ENCODE results near the gene B3GNT3.

Gene B3GNT3, protein sequence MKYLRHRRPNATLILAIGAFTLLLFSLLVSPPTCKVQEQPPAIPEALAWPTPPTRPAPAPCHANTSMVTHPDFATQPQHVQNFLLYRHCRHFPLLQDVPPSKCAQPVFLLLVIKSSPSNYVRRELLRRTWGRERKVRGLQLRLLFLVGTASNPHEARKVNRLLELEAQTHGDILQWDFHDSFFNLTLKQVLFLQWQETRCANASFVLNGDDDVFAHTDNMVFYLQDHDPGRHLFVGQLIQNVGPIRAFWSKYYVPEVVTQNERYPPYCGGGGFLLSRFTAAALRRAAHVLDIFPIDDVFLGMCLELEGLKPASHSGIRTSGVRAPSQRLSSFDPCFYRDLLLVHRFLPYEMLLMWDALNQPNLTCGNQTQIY

DNA sequence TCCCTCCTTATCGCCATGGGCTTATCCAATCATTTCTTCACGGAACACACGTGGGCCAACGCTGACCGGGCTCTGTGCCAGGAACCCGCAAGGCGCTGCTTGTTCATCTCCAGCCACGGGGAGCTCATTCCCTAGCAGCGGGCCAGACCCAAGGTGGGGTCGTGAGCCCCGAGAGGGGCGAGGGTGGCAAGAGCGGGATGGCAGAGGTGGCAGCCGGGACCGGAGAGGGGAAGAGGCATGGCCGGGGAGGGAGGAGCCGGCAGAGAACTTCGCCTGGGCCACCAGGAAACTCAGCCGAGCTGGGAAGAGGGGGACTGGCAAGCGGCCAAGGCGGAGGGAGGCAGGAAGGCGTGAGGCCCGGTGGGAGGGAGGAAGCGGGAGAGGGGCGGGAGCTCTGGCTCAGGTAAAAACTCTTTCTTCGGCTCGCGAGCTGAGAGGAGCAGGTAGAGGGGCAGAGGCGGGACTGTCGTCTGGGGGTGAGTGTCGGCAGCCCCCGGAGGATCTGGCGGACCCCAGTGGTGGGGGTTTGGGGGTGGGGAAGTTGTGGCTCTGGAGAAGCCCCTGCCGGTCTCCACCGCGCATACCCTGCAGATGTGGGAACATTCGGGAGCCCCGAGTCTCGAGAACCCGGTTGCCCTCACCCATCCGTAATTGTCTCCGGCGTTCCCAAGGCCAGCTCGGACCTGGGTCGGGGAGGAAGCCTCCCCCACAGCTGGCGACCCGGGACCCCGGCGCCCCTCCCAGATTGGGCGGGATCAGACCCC, at the start of gene B3GNT3:
B3GNT3 (plus strand) TSS at position 408 of the 764 bp plus-strand sequence. CDS start 12,670 bp downstream, outside the sequence.
- peak; percentile 26 for DNase-seq

DNA sequence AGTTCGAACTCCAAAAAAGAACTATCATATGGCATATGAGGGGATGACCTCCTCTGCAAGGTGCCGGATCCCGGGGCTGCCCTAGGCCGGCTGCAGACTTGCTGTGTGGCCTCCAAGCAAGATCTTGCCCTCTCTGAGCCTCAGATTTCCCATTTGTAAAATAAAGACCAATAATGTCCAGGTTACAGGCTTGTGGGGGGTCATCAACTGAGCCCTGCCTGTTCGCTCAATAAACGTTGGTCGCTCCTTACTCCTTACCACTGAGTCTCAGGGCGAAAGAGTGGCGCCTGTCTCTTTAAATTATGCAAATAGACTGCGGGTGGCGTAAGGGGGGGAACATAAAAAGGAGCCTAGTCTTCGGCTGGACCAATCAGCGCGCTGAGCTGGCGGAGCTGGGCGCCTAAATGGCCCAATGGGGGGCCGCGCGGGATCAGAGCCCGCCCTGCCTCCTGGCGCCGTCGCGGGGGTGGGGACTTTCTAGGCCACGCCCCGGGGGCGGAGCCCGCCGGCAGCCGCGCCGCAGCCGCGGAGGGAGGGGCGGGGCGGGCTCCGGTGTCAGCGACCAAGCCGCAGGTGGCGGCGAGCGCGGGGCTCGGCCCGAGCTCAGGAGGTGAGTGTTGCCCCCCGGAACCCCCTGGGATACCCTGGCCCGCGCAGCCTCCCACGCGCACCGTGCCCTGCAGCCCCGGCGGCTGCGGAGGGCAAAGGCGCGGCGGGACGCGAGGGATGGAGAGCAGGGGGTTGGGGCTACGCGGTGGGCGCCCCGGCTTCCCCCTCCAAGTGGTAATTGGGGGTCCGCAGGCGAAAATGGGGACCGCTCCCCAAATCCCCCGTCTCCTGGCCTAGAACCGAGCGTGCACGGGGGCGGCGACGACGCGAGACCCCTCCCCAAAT, 47.5 kb upstream of the B3GNT3 start:
- peak; percentile 98 for DNase-seq

DNA sequence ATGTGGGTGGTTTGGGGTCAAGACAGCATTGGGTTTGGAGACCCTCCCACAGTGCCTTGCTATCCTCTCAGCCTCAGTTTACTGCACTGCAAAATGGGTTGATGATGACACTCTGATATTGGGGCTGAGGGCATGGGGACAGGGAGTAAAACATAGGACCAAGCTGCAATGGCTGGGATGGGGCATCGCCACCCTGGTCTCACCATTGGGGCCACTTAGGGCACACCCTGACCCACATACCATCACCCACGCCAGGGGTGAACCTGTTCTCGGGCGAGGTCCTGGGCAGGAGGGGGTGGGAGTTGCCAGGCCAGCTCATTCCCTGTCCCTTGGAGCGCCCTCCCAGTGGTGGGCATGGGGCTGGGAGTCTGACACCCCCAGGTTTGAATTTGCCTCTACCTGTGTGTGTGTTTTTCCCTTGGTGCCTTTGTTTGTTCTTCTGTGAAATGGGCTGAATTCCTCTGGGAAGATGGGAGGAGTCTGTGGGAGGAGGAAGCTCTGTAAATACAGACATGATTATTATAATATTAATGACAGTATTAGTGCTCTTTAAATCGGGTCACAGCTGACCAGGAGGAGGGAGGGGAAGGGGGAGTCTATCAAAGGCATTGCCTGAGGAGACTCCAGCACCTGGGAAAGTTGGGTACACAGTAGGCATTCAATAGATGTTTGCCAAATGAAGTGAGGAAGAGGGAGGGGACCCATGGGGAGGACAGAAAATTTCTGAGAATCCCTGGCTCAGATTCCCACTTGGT, 45.9 kb upstream of the B3GNT3 start:
- no peak for DNase-seq

DNA sequence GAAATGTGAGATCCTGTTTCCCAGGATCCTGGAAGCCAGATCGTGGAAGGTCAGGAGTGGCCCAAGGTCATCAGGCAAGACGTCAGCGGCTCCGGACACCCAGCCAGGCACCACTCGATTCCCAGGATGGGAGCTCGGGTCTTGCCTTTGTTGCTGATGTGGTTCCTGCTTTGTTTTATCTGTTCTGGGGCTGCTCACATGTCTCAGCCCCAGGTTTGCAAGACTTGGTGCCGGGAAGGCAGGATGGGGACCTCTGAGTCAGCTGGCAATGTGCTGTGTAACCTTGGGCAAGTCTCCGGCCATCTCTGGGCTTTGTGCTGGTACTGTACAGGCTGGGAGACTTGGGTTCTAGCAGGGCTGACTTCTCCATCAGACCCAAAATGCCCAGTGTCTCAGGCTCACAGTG, 45.0 kb upstream of the B3GNT3 start:
- peak; percentile 30 for DNase-seq

DNA sequence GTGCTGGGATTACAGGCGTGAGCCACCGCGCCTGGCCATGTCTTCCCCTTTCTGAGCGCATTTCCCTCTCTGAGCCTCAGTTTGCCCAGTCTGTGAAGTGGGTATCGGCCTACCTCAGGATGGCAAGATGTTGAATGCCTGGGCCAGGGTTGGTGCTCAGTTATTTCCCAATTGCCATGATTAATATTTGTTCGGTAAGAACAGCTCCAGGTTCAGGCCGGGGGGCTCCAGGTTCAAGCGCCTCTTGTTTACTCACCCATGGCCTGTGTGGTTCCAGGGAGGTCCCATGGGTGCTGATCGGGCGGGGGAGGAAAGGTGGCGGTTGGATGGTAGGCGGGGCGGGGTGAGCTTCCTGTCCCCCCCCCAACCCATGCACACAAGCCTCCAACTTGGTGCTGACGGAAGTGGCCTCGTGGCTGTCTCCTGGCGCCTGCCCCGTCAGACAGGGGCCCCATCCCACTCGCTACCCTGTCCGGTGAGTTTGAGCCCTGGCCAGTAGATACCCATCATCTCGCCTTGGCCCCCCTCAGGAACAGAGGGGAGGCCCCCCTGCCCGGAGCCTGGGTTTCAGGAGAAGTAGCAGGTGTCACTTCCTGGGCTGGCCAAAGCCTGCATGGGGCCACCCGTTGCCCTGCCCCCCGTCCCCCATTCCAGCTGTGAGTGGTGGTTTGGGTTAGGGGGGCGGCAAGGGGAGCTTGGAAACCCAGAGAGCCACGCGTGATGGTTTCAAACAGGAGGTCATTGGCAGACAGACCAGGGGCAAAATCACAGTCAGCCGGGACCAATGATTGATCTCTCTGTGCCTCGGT, 43.6 kb upstream of the B3GNT3 start, which contains the start of gene FCHO1:
FCHO1 (plus strand) TSS at position 375 of the 809 bp plus-strand sequence. CDS start 3,688 bp downstream, outside the sequence.
- peak; percentile 35 for DNase-seq

DNA sequence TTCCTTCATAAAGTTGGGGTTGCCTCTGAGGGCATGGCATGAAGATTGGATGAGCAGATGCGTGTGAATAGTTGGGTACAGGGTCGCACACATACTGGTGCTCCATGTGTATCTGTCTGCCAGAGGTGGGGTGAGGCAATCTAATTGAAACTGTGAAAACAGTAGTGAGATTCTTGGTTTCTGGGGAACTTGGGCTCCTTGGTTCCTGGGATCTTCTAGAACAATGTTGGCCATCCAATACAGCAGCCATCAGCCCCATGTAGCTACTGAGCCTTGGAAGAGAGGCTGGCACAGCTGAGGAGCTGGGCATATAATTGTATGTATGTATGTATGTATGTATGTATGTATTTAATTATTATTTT, 43.0 kb upstream of the B3GNT3 start:
- DNase-seq: peak; percentile 48

DNA sequence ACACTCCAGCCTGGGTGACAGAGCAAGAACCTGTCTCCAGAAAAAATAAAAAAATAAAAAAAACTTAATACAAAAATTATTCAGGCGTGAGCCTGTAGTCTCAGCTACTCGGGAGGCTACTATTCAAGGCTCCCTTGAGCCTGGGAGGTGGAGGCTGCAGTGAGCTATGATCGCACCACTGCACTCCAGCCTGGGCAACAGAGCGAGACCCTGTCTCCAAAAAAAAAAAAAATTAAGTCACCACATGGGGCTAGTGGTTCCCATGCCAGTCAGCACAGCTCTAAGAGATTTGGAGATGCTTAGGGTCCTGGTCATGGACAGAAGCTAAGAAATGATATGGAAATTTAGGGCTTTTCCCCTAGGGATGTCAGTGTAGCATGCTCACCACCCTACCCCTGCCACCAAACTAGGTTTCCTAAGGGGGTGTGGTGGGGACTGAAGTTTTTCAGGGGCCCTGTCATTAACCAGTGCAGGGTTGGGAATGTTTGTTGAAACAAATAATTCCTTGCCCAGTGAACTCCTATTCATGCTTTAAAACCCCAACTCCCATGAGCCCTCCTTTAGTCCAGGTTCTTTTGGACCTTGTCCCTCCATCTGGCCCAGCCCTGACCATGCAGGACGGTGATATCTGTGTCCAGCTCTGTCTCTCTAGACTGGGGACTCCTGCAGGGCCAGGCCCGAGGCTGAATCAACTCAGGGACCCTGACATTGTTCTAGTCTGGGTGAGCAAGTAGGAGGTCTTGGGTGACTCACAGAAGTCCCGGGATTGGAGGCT, 41.9 kb upstream of the B3GNT3 start:
- no peak for DNase-seq

DNA sequence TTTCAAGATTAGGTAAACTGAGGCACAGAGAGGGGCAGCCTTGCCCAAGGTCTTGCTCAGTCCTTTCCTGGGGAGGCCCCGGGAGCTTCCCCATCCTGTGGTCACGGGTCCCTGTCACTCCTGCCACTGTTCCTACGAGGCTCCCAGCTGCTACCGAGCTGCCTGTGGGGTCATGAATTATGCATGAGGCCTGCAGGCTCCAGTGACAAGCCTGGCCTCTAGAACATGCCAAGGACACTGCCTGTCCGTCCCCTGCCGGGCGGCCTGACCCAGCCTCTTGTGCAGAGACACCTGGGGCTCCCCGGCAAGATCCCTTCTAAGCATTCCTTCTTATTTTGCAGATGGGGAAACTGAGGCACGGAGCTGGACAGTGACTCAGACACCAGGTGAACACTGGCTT, 41.0 kb upstream of the B3GNT3 start:
- no peak for DNase-seq

DNA sequence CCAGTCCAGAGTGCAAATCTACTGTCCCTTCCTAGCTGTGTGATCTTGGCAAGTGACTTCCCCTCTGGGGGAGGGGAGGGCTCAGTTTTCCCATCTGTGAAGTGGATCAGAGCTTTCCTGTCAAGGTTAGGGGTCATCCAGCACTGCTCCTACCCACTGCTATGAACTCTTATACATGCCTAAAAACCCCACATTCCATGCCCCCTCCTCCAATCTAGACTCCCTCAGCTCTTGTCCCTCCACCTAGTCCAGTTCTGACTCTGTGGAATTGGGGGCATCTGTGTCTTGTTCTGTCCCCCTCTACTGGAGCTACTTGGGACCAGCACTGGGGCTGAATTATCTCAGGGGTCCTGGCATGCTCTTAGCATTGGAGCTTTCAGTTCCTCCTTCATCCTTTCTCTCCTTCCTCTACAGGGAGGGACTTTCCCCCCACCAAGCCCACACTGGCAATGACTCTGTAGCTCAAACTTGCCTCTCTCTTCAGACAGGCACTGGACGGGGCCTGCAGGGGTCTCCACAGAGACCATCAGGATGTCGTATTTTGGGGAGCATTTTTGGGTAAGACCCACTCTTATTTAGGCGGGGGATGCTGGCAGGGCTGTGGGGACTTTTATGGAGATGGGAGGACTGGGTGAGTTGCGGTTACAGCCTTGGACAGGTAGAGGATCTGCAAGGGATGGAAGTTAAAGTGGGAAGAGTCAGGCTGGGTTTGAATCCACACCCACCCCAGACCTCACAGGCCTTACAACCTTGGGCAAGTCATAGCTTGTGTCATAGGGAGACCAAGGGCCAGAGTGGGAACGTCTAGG, 40.1 kb upstream of the B3GNT3 start:
- peak; percentile 77 for DNase-seq

DNA sequence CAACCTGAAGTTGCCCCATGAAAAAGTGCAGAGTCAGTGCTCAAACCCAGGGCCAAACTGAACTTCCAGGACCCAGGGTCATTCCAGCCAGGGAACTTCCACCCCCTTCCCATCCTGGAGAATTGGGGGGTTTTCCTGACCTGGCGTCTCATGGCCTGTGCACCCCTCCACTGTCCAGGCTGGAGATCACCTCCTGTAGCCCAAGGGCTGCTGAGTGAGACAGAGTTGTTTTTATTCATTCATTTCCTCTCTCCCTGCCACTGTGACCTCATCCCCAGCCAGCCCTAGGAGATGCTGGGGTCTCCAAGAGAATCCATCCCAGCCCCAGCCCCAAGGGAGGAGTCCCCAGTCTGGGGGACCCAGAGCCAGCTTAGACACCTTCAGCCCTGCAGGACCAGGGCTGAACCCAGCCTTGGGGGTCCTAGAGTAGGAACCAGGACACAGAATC, 39.5 kb upstream of the B3GNT3 start:
- DNase-seq: no peak

DNA sequence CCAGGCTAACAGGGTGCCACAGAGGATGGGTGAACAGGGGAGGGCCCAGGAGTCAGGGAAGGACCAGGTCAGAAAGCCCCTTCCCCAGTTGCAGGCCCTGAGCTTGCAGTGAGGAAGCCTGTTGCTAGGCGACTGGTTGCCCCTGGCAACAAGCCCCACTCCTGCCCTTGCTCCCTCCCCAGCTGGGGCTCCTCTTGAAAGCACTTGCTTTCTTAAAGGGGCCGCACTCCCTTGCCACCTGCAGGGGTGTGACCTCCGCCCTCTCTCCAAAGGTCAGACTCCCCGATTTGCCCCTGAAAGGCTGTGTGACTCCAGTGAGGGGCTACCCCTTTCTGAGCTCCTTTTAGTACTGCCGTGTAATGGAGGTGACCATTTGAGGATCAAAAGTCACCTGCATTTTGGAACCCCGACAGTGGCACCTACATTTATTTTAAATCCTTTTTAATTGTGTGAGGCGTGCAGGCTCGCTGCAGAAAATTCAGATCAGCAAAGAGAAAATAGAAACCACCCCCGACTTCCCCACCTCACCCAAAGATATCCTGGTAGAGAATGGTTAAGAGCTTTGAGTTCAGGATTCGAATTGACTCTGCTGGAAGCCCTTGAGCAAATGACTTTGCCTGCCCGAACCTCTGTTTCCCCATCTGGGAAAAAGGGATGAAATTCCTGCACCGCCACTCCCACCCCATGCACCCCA, 38.8 kb upstream of the B3GNT3 start:
- DNase-seq: no peak

DNA sequence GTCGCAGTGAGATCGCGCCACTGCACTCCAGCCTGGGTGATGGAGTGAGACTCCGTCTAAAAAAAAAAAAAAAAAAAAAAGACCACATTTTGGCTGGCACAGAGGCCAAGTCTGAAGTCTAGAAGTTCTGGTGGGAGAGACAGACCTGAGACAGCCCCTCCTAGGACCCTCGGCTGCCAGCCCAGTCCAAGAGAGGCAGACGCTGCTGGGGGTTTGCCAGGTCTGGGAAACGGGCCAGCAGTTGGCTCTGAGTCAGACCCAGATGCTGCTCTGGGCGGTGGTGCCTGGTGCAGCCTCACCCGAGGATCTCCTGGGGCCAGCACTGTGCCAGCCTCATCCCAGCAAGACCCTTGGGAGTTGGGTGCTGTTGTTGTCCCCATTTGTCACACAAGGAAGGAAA, 37.8 kb upstream of the B3GNT3 start:
- DNase-seq: no peak

DNA sequence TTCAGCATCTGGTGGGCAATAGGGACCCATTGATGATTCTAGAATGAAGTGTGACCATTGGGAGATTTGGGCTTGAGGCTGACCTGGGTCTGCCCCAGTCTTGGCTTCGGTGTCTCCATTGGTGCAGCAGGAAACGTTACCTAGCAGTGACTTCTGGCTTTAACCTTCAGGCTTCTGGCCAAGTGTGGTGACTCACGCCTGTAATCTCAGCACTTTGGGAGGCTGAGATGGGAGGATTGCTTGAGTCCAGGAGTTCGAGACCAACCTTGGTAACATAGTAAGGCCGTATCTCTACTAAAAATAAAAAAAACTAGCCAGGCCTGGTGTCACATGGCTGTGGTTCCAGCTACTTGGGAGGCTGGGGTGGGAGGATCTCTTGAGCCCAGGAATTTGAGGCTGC, 36.4 kb upstream of the B3GNT3 start:
- no peak for DNase-seq

DNA sequence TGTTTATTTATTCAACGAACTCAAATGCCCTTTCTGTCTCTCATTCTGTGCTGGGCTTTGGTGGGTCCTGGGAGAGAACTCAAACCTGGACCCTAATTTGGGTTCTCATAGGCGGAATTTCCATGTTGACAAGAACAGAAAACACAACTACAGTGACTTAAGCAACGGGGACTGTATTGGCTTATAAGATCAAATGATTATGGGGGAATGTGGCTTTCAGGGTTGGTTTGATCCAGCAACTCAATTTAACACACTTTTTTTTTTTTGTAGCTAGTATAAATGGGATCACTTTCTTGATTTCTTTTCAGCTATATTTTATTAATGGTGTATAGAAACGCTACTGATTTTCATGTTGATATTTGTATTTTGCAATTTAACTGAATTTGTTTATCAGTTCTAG, 33.8 kb upstream of the B3GNT3 start:
- no peak for DNase-seq

DNA sequence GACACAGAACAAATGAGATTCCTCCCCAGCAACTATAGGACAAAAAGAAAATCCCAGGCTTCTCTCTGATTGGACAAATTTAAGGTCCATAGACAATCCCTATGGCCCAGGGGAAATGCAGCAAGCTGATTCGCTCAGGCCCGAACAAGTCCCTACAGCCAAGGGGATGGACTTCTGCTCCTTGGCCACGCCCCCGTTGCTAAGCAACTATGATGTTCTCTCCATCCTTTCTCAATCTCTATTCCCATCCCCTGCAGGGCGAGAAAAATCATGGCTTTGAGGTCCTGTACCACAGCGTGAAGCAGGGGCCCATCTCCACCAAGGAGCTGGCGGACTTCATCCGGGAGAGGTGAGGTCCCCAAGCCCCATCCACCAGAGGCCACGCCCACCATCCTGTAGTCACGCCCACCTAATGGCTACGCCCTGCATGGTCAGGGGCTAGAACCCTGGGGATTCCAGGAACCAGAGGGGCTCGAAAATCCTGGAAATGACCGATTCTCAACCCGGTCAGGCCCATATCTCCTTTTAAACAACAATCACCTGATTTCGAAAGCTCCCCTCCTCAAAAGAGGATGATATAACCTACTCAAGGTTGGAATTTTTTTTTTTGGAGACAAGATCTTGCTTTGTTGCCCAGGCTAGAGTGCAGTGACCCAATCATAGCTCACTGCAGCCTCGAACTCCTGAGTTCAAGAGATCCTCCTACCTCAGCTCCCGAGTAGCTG, 32.3 kb upstream of the B3GNT3 start:
- peak; percentile 83 for DNase-seq

DNA sequence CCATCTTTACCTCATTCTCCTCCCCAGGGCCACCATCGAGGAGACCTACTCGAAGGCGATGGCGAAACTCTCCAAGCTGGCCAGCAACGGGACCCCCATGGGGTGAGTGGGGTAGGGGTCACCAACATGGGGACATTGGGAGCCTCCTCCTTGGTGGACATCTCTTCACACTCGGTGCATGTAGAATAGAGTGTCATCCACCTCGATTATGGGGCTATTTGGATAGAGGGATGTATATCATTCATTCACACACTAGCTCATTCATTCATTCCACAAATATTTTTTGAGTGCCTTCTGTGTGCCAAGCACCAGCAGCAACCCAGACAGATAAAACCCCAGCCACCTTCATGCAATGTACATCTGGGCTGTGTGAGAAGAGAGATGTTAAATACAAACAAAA, 30.6 kb upstream of the B3GNT3 start:
- DNase-seq: no peak

DNA sequence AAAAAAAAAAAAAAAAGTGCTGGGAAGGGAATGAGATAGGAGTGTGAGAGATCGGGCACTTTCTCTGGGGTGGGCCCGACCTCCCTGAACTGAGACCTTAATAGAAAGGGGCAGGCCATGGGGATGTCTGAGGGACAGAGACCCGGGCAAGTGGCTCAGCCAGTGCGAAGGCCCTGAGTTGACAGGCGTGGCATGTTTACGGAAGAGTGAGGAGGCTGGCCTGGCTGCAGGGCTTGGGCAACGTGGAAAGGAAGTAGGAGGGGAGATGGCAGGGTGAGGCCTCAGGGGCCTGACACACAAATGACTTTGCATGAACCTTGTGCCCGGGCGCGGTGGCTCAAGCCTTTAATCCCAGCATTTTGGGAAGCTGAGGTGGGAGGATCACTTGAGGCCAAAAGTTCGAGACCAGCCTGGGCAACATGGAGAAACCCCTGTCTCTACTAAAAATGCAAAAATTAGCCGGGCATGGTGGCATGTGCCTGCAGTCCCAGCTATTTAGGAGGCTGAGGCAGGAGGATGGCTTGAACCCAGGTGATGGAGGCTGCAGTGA, 29.8 kb upstream of the B3GNT3 start:
- DNase-seq: peak; percentile 96

DNA sequence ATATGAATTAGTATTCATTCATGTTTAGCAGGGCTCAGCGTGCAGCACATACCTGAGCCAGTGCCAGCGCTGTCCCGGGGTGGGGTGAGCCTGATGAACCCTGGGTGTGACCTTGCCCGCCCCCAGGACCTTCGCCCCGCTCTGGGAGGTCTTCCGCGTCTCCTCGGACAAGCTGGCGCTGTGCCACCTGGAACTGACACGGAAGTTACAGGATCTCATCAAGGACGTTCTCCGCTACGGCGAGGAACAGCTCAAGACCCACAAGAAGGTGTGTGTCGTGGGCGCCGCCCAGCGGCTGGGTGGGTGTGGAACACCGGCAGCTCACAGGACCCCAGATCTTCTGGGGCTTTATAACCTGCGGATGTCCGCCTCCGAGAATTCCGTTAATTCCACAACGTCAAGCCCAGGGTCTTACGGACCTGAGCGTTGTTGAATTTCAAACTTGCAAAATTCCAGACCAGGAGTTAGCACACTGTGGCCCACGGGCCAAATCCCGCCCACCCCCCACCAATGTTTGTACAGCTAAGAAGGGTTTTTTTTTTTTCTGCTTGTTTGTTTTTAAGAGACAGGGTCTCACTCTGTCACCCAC, 28.3 kb upstream of the B3GNT3 start:
- DNase-seq: peak; percentile 82
